HEK293T (cell line): ENCODE measurements around the gene NHSL1.

Experiments
- BHLHE40 ChIP-seq: fragments of 450-650 bp; IDR thresholded peaks from 2 replicates; pipeline ENCODE4 v1.6.1; 2016; ENCODE audit warnings: mild to moderate bottlenecking, moderate library complexity, borderline replicate concordance
- FOXM1 ChIP-seq: fragments of 450-650 bp; IDR thresholded peaks from 2 replicates; pipeline ENCODE4 v1.6.1; 2017; ENCODE audit warnings: mild to moderate bottlenecking, borderline replicate concordance
- HDGF ChIP-seq: fragments of 450-650 bp; IDR thresholded peaks from 2 replicates; pipeline ENCODE4 v1.6.1; 2017; ENCODE audit warnings: antibody characterized with exemption, borderline replicate concordance
- SP1 ChIP-seq: fragments of 450-650 bp; IDR thresholded peaks from 2 replicates; pipeline ENCODE4 v1.6.1; 2017
- SUZ12 ChIP-seq: fragments of 450-650 bp; IDR thresholded peaks from 2 replicates; pipeline ENCODE4 v1.6.1; 2016; ENCODE audit warnings: mild to moderate bottlenecking
- TARDBP ChIP-seq: fragments of 450-650 bp; IDR thresholded peaks from 2 replicates; pipeline ENCODE4 v1.6.1; 2016
- ZNF384 ChIP-seq: fragments of 450-650 bp; IDR thresholded peaks from 2 replicates; pipeline ENCODE4 v1.6.1; 2016
- TF ChIP-seq, protein P1 (sequence below): fragments of 450-650 bp; IDR thresholded peaks from 2 replicates; pipeline ENCODE4 v1.6.1; 2016

DNA sequence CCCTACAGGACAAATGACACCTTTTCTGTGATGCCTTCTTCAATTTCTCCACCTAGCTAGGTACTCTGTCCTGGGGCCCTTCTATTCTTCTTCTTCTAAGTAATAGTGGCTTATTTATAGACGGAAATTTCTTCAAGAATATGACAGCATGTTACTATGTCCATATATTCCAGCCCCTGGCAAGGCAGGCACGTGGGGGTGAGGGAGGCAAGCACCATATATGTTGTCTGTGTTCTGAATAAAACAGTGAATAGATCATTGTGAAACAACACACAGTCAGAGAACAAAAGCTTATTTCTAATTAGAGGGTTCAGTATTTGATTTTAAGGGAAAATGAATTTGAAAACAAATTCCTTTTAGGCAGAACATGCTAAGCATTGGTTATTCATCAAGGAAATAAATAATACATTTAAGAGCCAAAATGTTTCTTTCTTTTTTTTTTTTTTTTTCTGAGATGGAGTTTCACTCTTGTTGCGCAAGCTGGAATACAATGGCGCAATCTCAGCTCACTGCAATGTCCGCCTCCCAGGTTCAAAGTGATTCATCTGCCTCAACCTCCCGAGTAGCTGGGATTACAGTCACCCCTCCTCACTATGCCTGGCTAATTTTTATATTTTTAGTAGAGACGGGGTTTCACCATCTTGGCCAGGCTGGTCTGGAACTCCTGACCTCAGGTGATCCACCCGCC lies 89.1 kb downstream of the NHSL1 start:
- TF ChIP-seq ZNF384, result no peak
- TF ChIP-seq FOXM1, result no peak
- TF ChIP-seq SP1, result no peak
- TF ChIP-seq, protein P1, sequence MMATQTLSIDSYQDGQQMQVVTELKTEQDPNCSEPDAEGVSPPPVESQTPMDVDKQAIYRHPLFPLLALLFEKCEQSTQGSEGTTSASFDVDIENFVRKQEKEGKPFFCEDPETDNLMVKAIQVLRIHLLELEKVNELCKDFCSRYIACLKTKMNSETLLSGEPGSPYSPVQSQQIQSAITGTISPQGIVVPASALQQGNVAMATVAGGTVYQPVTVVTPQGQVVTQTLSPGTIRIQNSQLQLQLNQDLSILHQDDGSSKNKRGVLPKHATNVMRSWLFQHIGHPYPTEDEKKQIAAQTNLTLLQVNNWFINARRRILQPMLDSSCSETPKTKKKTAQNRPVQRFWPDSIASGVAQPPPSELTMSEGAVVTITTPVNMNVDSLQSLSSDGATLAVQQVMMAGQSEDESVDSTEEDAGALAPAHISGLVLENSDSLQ, result no peak
- no peak for TF ChIP-seq TARDBP
- TF ChIP-seq SUZ12, result no peak
- no peak for TF ChIP-seq HDGF
- TF ChIP-seq BHLHE40, result no peak
